HepG2 (cell line): ENCODE results near the gene FNDC3B. TPM values are rescaled to one million over a fixed set of nuclear protein-coding genes. Genes with fewer than 3 reads are reported as not detected.

Experiments
- ARID5B ChIP-seq: IDR thresholded peaks from 2 replicates; pipeline ENCODE4 v1.4.0; 2020; ENCODE audit warnings: mild to moderate bottlenecking, missing genetic modification reagents
- ATF4 ChIP-seq, 2 experiments: fragments of 450-650 bp in 1 of 2; sonication (generic) in 1 of 2; formaldehyde crosslinking; IDR thresholded peaks; 2 replicates each; pipeline versions ENCODE4 v1.5.0 to v1.8.0; 2020 to 2022; ENCODE audit warnings: mild to moderate bottlenecking in 1 of 2, missing genetic modification reagents in 1 of 2
- CEBPG ChIP-seq: IDR thresholded peaks from 2 replicates; pipeline ENCODE4 v1.6.1; 2016
- FOXJ3 ChIP-seq: sonication (generic); formaldehyde crosslinking; IDR thresholded peaks from 2 replicates; pipeline ENCODE4 v1.4.0; 2020; ENCODE audit warnings: missing genetic modification reagents, mild to moderate bottlenecking, borderline replicate concordance
- GMEB2 ChIP-seq: IDR thresholded peaks from 2 replicates; pipeline ENCODE4 v1.6.1; 2016; ENCODE audit warnings: missing biosample characterization, missing genetic modification reagents, low read depth
- LCORL ChIP-seq, 2 experiments: fragments of 450-650 bp in 1 of 2; sonication (generic) in 1 of 2; formaldehyde crosslinking in 1 of 2; IDR thresholded peaks; 2 replicates each; pipeline versions ENCODE4 v1.5.0 to v1.6.1; 2017 to 2020; ENCODE audit warnings: antibody characterized with exemption in 1 of 2, missing genetic modification reagents in 1 of 2
- RBM22 ChIP-seq: fragments of 200-400 bp; formaldehyde crosslinking; optimal IDR thresholded peaks from 2 replicates; pipeline ENCODE3; 2017; ENCODE audit warnings: mild to moderate bottlenecking, low read length, moderate library complexity
- SALL1 ChIP-seq: sonication (generic); formaldehyde crosslinking; IDR thresholded peaks from 2 replicates; pipeline ENCODE4 v1.8.0; 2022; ENCODE audit warnings: mild to moderate bottlenecking, missing genetic modification reagents
- SSRP1 ChIP-seq: IDR thresholded peaks from 2 replicates; pipeline ENCODE4 v1.6.1; 2016; ENCODE audit warnings: control low read depth
- ZFP62 ChIP-seq: sonication (generic); formaldehyde crosslinking; IDR thresholded peaks from 2 replicates; pipeline ENCODE4 v1.4.0; 2020; ENCODE audit warnings: missing genetic modification reagents
- ZNF407 ChIP-seq: sonication (generic); formaldehyde crosslinking; IDR thresholded peaks from one replicate; pipeline ENCODE4 v1.5.1; 2020; ENCODE audit warnings: mild to moderate bottlenecking, missing genetic modification reagents; ENCODE audit errors: not compliant biosample characterization
- ZNF644 ChIP-seq: IDR thresholded peaks from 2 replicates; pipeline ENCODE4 v1.6.1; 2016; ENCODE audit warnings: low read depth
- polyA plus RNA-seq, 8 experiments: library from polyadenylated mRNA; depleted of rRNA in 3 of 8; stranded (reverse) in 7 of 8; unstranded in 1 of 8; fragments of >200 nt; fragmentation: Illumina TruSeq in 4 of 8; extraction: Trizol in 4 of 8; gene quantifications; 2 replicates each; pipeline versions ENCODE4 v1.2.1 to v1.2.3, GENCODE V29; 2011 to 2016; ENCODE audit warnings: low read depth in 4 of 8, missing spikeins in 1 of 8, mixed read lengths in 1 of 8; ENCODE audit not compliant: insufficient read depth in 1 of 8
- total RNA-seq, 5 experiments: library from RNA; depleted of rRNA; stranded (reverse); fragments of >200 nt; fragmentation: Illumina TruSeq; extraction: Trizol; gene quantifications; 2 replicates each; pipeline ENCODE4 v1.2.3, GENCODE V29; 2016; ENCODE audit warnings: low read depth in 1 of 5

The FNDC3B gene
- total and polyA plus RNA-seq, 2 of the 13 experiments (the other 11 are each of a cell fraction or from before 2014, with no cell fraction given): 74.8 to 103 TPM

- no peak for TF ChIP-seq ZNF407 (CRISPR knock-in tag)
- peak; percentile 83 for TF ChIP-seq RBM22
- TF ChIP-seq LCORL (IDR thresholded peaks at IDR 0.05): no peak
- 0 out of 2 replicates have a peak, but pooled peaks have one; percentile 34 for TF ChIP-seq LCORL (CRISPR knock-in tag; IDR thresholded peaks at IDR 0.05)
- peak; percentile 54; the same call in 1 of the 2 replicates for TF ChIP-seq FOXJ3 (CRISPR knock-in tag)
- peak; percentile 88 for TF ChIP-seq CEBPG (CRISPR knock-in tag)
- TF ChIP-seq ZFP62 (CRISPR knock-in tag): no peak
- TF ChIP-seq SSRP1 (CRISPR knock-in tag): no peak
- no peak for TF ChIP-seq GMEB2 (CRISPR knock-in tag)
- peak; percentile 2; the same call in 1 of the 2 replicates for TF ChIP-seq SALL1
- peak; percentile 45; the same call in 1 of the 2 replicates for TF ChIP-seq ARID5B
- TF ChIP-seq ATF4 (CRISPR knock-in tag; IDR thresholded peaks at IDR 0.05): 0 out of 4 replicates have a peak, but pooled peaks of 1 of the 2 experiments have one; percentile 21
- 0 out of 2 replicates have a peak, but pooled peaks have one; percentile 44 for TF ChIP-seq ZNF644 (CRISPR knock-in tag)
Measured at GRCh38 chr3:172256101-172256734, 216.8 kb downstream of the FNDC3B start (continued).
